Measurements from ENCODE around the gene PLPP3.

PLPP3 gene

GRCh38 chr1:56557746-56558145, 21.6 kb downstream of the PLPP3 start:
- TF ChIP-seq, protein P1, sequence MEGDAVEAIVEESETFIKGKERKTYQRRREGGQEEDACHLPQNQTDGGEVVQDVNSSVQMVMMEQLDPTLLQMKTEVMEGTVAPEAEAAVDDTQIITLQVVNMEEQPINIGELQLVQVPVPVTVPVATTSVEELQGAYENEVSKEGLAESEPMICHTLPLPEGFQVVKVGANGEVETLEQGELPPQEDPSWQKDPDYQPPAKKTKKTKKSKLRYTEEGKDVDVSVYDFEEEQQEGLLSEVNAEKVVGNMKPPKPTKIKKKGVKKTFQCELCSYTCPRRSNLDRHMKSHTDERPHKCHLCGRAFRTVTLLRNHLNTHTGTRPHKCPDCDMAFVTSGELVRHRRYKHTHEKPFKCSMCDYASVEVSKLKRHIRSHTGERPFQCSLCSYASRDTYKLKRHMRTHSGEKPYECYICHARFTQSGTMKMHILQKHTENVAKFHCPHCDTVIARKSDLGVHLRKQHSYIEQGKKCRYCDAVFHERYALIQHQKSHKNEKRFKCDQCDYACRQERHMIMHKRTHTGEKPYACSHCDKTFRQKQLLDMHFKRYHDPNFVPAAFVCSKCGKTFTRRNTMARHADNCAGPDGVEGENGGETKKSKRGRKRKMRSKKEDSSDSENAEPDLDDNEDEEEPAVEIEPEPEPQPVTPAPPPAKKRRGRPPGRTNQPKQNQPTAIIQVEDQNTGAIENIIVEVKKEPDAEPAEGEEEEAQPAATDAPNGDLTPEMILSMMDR (IDR thresholded peaks at IDR 0.05; ENCODE audit: extremely low read depth, insufficient read depth, missing control alignments), result no peak

GRCh38 chr1:56555448-56555847, 23.9 kb downstream of the PLPP3 start:
- TF ChIP-seq, protein P1 (IDR thresholded peaks at IDR 0.05; ENCODE audit: extremely low read depth, insufficient read depth, missing control alignments), result no peak
- in situ Hi-C loops (cut with MboI; ENCODE audit: low pct_unique_long_range_greater_than_20kb, low sequenced_read_pairs, unreplicated experiment), result no loop called here
- DNase-seq (ENCODE audit: low spot score), result no peak

More at GRCh38 chr1:56557746-56558145, 21.6 kb downstream of the PLPP3 start:
- in situ Hi-C loops (cut with MboI; ENCODE audit: low pct_unique_long_range_greater_than_20kb, low sequenced_read_pairs, unreplicated experiment), result no loop called here
- no peak for DNase-seq (ENCODE audit: low spot score)

- no peak for DNase-seq (ENCODE audit: low spot score)
- in situ Hi-C loops (cut with MboI; ENCODE audit: low pct_unique_long_range_greater_than_20kb, low sequenced_read_pairs, unreplicated experiment), result no loop called here
- TF ChIP-seq, protein P1 (IDR thresholded peaks at IDR 0.05; ENCODE audit: extremely low read depth, insufficient read depth, missing control alignments), result no peak
Measured at GRCh38 chr1:56553046-56553445, 26.3 kb downstream of the PLPP3 start.

- TF ChIP-seq, protein P1 (IDR thresholded peaks at IDR 0.05; ENCODE audit: extremely low read depth, insufficient read depth, missing control alignments), result no peak
- in situ Hi-C loops (cut with MboI; ENCODE audit: low pct_unique_long_range_greater_than_20kb, low sequenced_read_pairs, unreplicated experiment), result no loop called here
- no peak for DNase-seq (ENCODE audit: low spot score)
Measured at GRCh38 chr1:56552349-56552748, 27.0 kb downstream of the PLPP3 start.

GRCh38 chr1:56551691-56552090, 27.7 kb downstream of the PLPP3 start:
- in situ Hi-C loops (cut with MboI; ENCODE audit: low pct_unique_long_range_greater_than_20kb, low sequenced_read_pairs, unreplicated experiment), result no loop called here
- TF ChIP-seq, protein P1 (IDR thresholded peaks at IDR 0.05; ENCODE audit: extremely low read depth, insufficient read depth, missing control alignments), result no peak
- DNase-seq (ENCODE audit: low spot score), result no peak

- no peak for DNase-seq (ENCODE audit: low spot score)
- in situ Hi-C loops (cut with MboI; ENCODE audit: low pct_unique_long_range_greater_than_20kb, low sequenced_read_pairs, unreplicated experiment), result no loop called here
- TF ChIP-seq, protein P1 (IDR thresholded peaks at IDR 0.05; ENCODE audit: extremely low read depth, insufficient read depth, missing control alignments), result no peak
Measured at GRCh38 chr1:56550859-56551188, 28.5 kb downstream of the PLPP3 start.

All from GM13977 (cell line).